GM21390 (cell line): ENCODE results near the gene ATP2A1.
"Not testable (repeated sequence)": the region's sequence is repeated elsewhere in the genome, so short reads cannot be mapped to it uniquely, and the experiment has no call there.

Experiments
- ATAC-seq: cut with Tn5 transposase; IDR thresholded peaks from one replicate; pipeline ENCODE4 v1.9.1; 2021; ENCODE audit not compliant: unreplicated experiment

The ATP2A1 gene

GRCh38 chr16:28932339-28933141 lies 54.3 kb downstream of the ATP2A1 start:
- no peak for ATAC-seq

GRCh38 chr16:28933171-28933570 lies 54.9 kb downstream of the ATP2A1 start:
- ATAC-seq, result no peak

- ATAC-seq, result no peak
Observed at GRCh38 chr16:28935346-28935745, 57.1 kb downstream of the ATP2A1 start.

DNA sequence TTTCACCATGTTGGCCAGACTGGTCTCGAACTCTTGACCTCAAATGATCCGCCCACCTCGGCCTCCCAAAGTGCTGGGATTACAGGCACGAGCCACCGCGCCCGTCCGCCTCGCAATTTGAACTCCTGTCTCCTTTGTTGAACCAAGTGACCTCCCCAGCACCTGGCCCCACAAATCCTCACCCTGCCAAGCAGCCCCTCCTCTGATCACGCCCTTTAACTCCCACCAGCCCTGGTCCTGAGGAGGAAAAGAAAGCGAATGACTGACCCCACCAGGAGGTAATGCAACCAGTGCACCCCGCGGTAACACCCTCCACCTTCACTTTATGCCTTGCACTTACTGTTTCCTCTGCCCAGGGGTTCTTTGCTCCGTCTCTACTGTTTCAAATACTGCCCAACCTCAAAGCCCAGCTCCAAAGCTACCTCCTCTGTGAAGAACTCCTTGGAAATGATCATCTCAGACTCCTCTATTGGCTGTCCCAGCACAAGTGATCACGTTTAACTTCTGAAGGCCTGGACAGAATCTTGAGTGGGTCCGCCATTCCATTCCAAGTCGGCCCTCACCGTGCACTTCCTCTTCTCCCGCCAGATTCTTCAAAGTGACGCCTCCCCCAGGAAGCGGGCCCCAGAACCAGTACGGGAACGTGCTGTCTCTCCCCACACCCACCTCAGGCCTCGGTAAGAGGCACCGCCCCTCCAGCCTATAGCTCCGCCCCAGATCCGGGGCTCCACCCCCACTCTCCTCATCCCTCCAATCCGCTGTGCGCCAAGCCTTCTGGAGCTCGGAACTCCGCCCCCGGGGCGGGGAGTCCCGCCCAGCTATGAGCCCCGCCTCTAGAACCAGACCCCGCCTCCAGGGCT lies 57.9 kb downstream of the ATP2A1 start:
- ATAC-seq, result peak; percentile 56

- no peak for ATAC-seq
Observed at GRCh38 chr16:28936784-28937155, 58.5 kb downstream of the ATP2A1 start.

GRCh38 chr16:28937222-28937876 lies 59.1 kb downstream of the ATP2A1 start:
- no peak for ATAC-seq

DNA sequence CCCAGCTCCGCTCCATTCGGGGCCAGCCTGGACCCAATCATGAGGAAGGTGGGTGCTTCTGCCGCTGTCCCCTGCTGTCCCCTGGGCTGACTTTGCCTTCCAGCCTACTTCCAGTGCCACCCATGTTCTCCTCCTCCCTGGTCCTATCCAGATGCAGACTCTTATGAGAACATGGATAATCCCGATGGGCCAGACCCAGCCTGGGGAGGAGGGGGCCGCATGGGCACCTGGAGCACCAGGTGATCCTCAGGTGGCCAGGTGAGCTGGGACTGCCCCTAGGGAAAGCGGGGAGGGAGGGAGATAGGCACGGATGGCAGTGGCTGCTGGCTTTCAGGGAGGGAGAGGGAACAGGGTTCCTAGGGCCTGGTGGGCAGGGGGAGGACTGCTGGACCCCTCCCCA lies 60.4 kb downstream of the ATP2A1 start:
- ATAC-seq, result no peak

- ATAC-seq, result not testable (repeated sequence)
Observed at GRCh38 chr16:28939825-28940224, 61.5 kb downstream of the ATP2A1 start.

- no peak for ATAC-seq
Observed at GRCh38 chr16:28943281-28943680, 65.0 kb downstream of the ATP2A1 start.

GRCh38 chr16:28946681-28947080 lies 68.4 kb downstream of the ATP2A1 start:
- no peak for ATAC-seq

- ATAC-seq, result peak; percentile 90
Observed at GRCh38 chr16:28950648-28951409, 72.5 kb downstream of the ATP2A1 start, which contains the start of gene NFATC2IP. NFATC2IP (plus strand) TSS chr16:28950937; CDS start chr16:28951012, 75 bp downstream.

DNA sequence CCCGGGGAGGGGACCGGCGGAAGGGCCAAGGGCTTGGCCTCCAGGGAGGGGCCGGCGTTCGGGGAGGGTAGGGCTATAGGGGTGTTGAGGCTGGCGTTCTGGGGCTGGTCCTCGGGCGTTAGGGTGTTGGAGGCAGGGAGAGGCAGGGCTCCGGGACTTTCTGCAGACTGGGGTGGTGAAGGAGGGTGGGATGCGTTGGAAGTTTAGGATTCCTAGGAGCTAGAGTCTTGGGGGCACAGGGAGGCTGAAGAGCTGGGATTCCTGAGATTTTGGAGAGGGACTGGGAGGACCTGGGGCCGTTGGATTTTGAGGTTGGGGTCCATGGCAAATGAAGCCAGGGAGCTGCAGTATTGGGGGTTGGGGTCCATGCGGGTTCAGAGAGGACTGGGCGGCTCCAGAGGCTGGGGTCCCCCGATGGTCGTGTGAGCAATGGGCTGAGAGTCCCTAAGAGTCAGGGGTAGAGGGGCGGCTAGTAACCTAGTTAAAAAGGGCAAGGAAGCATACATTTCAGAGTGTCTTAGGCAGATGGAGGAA lies 73.2 kb downstream of the ATP2A1 start:
- no peak for ATAC-seq
